ENCODE measurements around the gene KIF3C.
A peak's percentile ranks its signal among the peaks of the same experiment; 100 is the strongest.

The KIF3C gene

GRCh38 chr2:25981596-25982272 lies 563 bp downstream of the KIF3C start:
- DNase-seq = no peak
- Histone ChIP-seq H3K27me3 (no peaks in the 10 kb centered on the region), H3K4me1 (peaks cover 4% of the 10 kb centered on the region; the same call in 1 of the 2 replicates), H3K9me3 (no peaks in the 10 kb centered on the region), H3K36me3 (no peaks in the 10 kb centered on the region), H3K4me3 (ENCODE audit: low read depth, low read length) (peak overlapping the region; percentile 85)
- TF ChIP-seq CTCF (IDR thresholded peaks at IDR 0.05; ENCODE audit: low read depth, low read length) = no peak

- no peak overlapping the region for H3K4me3 ChIP-seq (ENCODE audit: low read depth, low read length)
These were observed 1.3 kb downstream of the KIF3C start for GRCh38 chr2:25980951-25981350.

GRCh38 chr2:25980076-25980887 lies 2.0 kb downstream of the KIF3C start:
- TF ChIP-seq CTCF (IDR thresholded peaks at IDR 0.05; ENCODE audit: low read depth, low read length) = no peak
- H3K27me3 ChIP-seq = no peaks in the 10 kb centered on the region
- H3K36me3 ChIP-seq = no peaks in the 10 kb centered on the region
- no peak for DNase-seq
- H3K9me3 ChIP-seq = no peaks in the 10 kb centered on the region
- no peak overlapping the region for H3K4me3 ChIP-seq (ENCODE audit: low read depth, low read length)
- H3K4me1 ChIP-seq = peaks cover 4% of the 10 kb centered on the region; the same call in 1 of the 2 replicates

More at GRCh38 chr2:25980951-25981350, 1.3 kb downstream of the KIF3C start:
- Histone ChIP-seq H3K36me3 (no peaks in the 10 kb centered on the region), H3K27me3 (no peaks in the 10 kb centered on the region), H3K9me3 (no peaks in the 10 kb centered on the region), H3K4me1 (peaks cover 4% of the 10 kb centered on the region; the same call in 1 of the 2 replicates)
- no peak for DNase-seq
- TF ChIP-seq CTCF (IDR thresholded peaks at IDR 0.05; ENCODE audit: low read depth, low read length) = no peak

GRCh38 chr2:25979001-25979400 lies 3.3 kb downstream of the KIF3C start:
- Histone ChIP-seq H3K4me3 (ENCODE audit: low read depth, low read length) (no peak overlapping the region), H3K27me3 (no peaks in the 10 kb centered on the region), H3K4me1 (peaks cover 4% of the 10 kb centered on the region; the same call in 1 of the 2 replicates), H3K9me3 (no peaks in the 10 kb centered on the region), H3K36me3 (no peaks in the 10 kb centered on the region)
- no peak for TF ChIP-seq CTCF (IDR thresholded peaks at IDR 0.05; ENCODE audit: low read depth, low read length)
- DNase-seq = no peak

- peaks cover 4% of the 10 kb centered on the region; the same call in 1 of the 2 replicates for H3K4me1 ChIP-seq
- no peak overlapping the region for H3K4me3 ChIP-seq (ENCODE audit: low read depth, low read length)
- no peaks in the 10 kb centered on the region for H3K27me3 ChIP-seq
- no peak for TF ChIP-seq CTCF (IDR thresholded peaks at IDR 0.05; ENCODE audit: low read depth, low read length)
- DNase-seq = no peak
- no peaks in the 10 kb centered on the region for H3K36me3 ChIP-seq
- H3K9me3 ChIP-seq = no peaks in the 10 kb centered on the region
These were observed 4.5 kb downstream of the KIF3C start for GRCh38 chr2:25977768-25978167.

Measured in BE2C (cell line).